Heart left ventricle (tissue), 13 donors: ENCODE measurements around the gene CEP112.

Experiments
- CTCF ChIP-seq, 12 donors: fragments of 200-600 bp; sonication (generic) in 4 of 12; IDR thresholded peaks; one replicate each; pipeline versions ENCODE4 v1.5.0 to v1.8.0; 2018 to 2022; ENCODE audit warnings: antibody characterized with exemption in 12 of 12, mild to moderate bottlenecking in 5 of 12
- POLR2A ChIP-seq, 2 donors: fragments of 450-650 bp; IDR thresholded peaks; one replicate each; pipeline ENCODE4 v1.6.1; 2017; ENCODE audit warnings: antibody characterized with exemption in 2 of 2, mild to moderate bottlenecking in 2 of 2, moderate library complexity in 2 of 2
- donor health status: ischemic (EF 13 %, LVEDD 7.1; RV severe dilation, severe dysfunction).
- donor health status: DM: no; HTN: yes; CAD: no.
- donor health status: DM: no; HTN: no; CAD: no.
- donor health status: ischemic (EF 25% LVEDD 6.9; RV normal size, moderate dysfunction).
- donor health status: ischemic (EF 25% LVEDD 5.7; RV mildly dilated, moderate dysfunction).
- donor health status: ischemic (EF 35%, LVEDD 5.7; RV mildly dilated, moderate dysfunction).
- donor health status: nonischemic (EF 11% LVEDD 7.7; RV severe dilation, severe dysfunction).
- donor health status: DM: yes; HTN: yes; CAD: no.
- donor health status: PGD.
- donor health status: ischemic (EF 29% LVEDD 5.4; RV normal size, mild dysfunction).
- donor health status: nonischemic (EF 23%, LVEDD 6.1; RV moderate dilation, normal function).

GRCh38 chr17:65820811-65821210 is 371.1 kb downstream of the CEP112 start:
- TF ChIP-seq POLR2A (IDR thresholded peaks at IDR 0.05) (no peak), CTCF (IDR thresholded peaks at IDR 0.05) (no peak)
